GM21723 (cell line): Measurements from ENCODE around the gene UQCC5.

ENCODE experiments used
- ATAC-seq: cut with Tn5 transposase; IDR thresholded peaks from one replicate; pipeline ENCODE4 v1.9.1; 2021; ENCODE audit warnings: mild to moderate bottlenecking, moderate library complexity; ENCODE audit not compliant: unreplicated experiment

The UQCC5 gene

DNA sequence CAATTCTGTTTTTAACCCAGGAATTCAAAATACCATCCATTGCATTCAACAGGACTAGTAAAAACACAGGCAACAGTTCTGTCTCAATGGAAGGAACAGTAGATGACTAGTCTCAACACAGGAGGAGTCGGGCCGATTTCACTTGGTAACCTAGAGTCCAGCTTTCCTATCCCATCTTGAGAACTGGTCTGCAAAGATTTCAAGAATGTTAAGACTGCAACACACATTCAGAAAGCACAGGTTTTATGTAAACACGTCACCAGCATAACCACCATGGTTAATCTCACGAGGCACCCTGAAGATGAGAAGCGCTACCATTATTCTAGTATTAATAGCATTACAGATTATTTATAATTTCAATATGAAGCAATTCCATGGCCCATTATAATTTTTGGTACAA, 22.0 kb downstream of the UQCC5 start:
- ATAC-seq = no peak

DNA sequence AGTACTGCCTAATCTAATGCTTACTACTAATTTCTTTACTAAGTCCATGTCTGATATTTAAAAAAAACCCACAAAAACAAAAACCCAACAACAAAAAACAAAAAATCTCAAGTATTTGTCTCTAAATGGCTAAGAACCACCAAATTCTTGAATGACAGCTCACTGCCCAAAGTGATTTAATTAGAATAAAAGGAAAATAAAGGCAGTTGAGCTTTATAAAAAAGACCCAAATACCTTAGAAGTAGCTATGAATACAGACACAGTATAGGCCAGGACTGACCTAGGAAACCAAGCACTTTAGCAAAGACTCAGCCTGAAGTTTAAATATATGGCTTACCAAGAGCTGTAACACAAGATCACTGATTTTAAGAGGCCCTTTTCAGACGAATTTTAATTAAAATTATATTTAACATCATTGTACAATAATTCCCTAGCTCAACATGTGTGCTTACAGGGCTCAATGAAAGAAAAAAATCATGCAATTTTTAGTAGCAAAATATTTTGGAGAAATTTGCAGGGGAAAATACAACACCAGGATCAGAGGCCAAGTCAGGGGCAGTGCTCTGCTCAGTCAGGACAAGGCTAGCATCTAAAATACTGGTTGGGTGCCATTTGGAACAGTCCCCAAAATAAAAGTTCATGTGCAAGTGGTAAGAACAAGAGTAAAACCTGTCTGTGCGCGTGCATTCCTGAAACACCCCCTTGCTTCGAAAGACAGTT, 24.8 kb downstream of the UQCC5 start:
- ATAC-seq = no peak

DNA sequence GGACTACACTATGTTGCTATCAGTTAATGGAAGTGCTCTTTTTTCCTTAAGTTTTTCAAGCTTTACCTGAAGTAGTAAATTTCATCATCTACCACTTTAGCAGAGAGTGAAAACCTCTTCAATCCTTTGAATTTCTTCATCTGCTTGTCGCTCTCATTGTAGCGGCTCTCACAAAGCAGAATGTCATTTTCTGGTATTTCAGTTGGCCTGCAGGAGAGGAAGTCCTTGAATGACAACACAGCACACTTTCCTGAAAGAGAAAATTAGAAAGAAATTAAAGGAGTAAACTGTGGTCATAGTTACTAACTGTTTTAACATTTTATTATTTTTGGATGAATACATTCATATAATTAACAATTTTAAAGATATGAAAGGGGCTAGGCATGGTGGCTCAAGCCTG, 27.6 kb downstream of the UQCC5 start:
- no peak for ATAC-seq

DNA sequence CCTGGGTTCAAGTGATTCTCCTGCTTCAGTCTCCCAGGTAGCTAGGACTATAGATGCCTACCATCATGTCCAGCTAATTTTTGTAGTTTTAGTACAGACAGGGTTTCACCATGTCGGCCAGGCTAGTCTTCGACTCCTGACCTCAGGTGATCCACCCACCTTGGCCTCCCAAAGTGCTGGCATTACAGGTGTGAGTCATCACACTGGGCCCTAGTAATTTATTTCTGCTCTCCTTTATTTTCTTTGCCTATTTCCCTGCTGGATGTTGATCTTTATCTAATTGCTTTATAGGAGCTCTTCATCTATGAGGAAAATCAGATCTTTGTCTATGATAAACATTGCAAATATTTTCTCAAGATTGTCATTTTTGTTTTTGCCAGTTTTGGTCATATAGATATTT, 31.7 kb downstream of the UQCC5 start:
- ATAC-seq = no peak

DNA sequence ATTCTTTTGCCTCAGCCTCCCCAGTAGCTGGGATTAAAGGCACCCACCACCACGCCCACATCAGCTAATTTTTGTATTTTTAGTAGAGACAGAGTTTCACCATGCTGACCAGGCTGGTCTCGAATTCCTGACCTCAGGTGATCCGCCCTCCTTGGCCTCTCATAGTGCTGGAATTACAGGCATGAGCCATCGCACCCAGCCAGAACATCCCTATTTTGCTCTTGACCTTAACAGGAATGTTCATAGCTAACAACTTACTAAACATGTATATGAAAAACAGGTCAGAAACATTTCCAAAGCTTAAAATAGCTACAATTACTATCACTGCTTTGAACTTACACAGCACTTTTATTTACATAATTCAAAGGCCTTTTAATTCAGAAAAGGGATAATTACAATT, 33.7 kb downstream of the UQCC5 start:
- ATAC-seq = no peak

DNA sequence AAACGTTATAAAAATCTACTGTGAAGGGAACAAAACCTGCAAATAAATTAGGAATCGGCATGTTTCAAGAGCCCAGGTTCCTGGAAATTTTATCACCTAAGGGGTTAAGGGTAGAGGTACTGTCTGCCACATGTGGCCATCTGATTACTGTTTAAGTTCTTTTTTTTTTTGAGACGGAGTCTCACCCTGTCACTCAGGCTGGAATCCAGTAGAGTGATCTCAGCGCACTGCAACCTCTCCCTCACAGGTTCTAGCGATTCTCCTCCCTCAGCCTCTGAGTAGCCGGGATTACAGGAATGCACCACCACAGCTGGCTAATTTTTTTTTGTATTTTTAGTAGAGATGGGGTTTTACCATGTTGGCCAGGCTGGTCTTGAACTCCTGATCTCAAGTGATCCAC, 35.8 kb downstream of the UQCC5 start:
- ATAC-seq = no peak

- ATAC-seq = no peak
Measured at GRCh38 chr3:52574056-52574965, 37.9 kb downstream of the UQCC5 start.
